GM06990 (cell line): ENCODE measurements around the gene PEPD.

Experiments
- DNase-seq: peaks from one replicate; pipeline ENCODE4 v3.0.0-alpha.2; 2011; ENCODE audit not compliant: insufficient read length; ENCODE audit errors: extremely low read depth
- H3K27me3 ChIP-seq: replicated peaks from 2 replicates; pipeline ENCODE4 v1.6.0; 2011; ENCODE audit warnings: low read length; ENCODE audit not compliant: control insufficient read depth, insufficient read depth
- H3K36me3 ChIP-seq: 2 replicates; pipeline ENCODE4 v1.5.1; 2011; ENCODE audit warnings: low read length; ENCODE audit not compliant: control insufficient read depth, insufficient read depth
- H3K4me3 ChIP-seq: replicated peaks from 2 replicates; pipeline ENCODE4 v1.5.1; 2011; ENCODE audit warnings: low read depth, mild to moderate bottlenecking, control low read depth, low read length
- TF ChIP-seq, protein P1 (sequence below): IDR thresholded peaks from 2 replicates; pipeline ENCODE4 v1.5.1; 2011; ENCODE audit warnings: low read length, control low read depth, mild to moderate bottlenecking, inconsistent platforms; ENCODE audit not compliant: insufficient read depth, poor library complexity, severe bottlenecking

PEPD gene

DNA sequence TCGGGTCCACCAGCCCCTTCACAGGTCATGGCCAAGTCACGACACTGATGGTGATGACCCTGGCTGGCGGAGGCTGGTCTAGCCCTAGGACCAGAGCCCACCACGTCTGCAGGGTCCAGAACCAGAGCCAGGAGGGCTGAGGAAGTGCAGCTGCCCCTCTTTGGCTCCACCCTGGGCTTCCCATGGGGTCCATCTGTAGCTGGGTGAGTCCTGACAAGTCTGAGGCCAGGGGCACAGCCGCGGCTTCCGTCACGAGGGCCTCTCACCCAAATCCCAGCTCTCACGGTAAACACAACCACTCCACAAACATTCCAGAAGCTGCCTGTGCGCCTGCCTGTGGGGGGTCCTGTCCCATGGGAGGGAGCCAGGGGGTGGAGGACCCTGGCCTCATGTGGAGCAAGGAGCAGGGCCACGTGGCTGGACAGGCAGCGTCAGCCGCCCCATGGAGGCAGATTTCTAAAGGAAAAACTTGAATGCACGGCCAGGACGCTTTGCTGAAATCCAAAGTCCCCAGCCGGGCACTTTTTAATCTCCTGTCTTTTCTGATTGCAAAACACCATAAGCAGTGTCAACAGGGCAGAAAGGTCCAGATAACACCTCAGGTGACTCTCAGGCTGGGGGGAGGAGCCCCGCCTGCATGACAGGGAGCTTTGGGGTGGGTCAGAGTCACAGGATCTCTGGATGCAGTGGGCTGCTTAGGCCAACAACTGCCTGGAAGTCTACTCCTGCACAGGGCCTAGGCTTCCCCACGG lies 118.2 kb downstream of the PEPD start:
- TF ChIP-seq, protein P1, sequence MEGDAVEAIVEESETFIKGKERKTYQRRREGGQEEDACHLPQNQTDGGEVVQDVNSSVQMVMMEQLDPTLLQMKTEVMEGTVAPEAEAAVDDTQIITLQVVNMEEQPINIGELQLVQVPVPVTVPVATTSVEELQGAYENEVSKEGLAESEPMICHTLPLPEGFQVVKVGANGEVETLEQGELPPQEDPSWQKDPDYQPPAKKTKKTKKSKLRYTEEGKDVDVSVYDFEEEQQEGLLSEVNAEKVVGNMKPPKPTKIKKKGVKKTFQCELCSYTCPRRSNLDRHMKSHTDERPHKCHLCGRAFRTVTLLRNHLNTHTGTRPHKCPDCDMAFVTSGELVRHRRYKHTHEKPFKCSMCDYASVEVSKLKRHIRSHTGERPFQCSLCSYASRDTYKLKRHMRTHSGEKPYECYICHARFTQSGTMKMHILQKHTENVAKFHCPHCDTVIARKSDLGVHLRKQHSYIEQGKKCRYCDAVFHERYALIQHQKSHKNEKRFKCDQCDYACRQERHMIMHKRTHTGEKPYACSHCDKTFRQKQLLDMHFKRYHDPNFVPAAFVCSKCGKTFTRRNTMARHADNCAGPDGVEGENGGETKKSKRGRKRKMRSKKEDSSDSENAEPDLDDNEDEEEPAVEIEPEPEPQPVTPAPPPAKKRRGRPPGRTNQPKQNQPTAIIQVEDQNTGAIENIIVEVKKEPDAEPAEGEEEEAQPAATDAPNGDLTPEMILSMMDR = no peak
- Histone ChIP-seq H3K36me3 (no peaks in the 10 kb centered on the region), H3K27me3 (no peaks in the 10 kb centered on the region), H3K4me3 (no peak overlapping the region)
- DNase-seq = no peak

DNA sequence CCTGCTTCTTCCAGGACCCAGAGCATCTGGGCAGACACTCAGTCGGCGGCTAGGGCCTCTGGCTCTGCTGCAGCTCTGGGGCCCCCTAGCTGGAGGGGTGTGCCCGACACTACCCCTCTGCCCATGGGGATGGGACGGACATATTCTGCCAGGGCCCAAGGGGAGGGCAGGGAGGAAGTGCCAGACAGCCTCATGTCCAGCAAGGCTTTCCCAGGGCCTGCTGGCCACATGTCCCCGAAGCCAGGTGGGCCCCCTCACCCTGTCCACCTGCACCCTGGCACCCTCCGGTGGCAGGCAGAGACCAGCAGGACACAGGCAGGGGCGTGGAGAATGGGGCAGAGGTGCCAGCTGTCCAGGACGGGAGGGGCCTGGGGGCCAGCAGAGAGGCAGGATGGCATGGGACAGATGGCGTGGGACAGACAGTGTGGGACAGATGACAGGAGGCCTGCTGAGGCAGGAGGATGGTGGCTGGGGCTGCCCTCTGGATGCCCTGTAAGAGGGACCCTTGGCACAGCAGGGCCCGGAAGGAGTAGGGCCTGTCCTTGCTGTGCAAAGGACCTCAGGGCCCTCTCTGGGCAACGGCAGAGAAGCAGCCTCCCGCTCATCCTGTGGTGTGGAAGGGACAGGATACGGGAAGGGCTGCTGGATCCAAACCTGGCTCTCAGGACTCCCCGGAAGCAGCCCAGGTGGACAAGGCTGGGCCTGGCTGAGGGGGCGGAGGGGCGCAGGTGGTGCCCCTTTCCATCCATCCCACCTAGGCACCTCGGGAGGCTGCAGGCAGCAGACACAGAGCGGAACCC lies 119.0 kb downstream of the PEPD start:
- Histone ChIP-seq H3K4me3 (no peak overlapping the region), H3K27me3 (no peaks in the 10 kb centered on the region), H3K36me3 (no peaks in the 10 kb centered on the region)
- DNase-seq = no peak
- TF ChIP-seq, protein P1 = no peak

DNA sequence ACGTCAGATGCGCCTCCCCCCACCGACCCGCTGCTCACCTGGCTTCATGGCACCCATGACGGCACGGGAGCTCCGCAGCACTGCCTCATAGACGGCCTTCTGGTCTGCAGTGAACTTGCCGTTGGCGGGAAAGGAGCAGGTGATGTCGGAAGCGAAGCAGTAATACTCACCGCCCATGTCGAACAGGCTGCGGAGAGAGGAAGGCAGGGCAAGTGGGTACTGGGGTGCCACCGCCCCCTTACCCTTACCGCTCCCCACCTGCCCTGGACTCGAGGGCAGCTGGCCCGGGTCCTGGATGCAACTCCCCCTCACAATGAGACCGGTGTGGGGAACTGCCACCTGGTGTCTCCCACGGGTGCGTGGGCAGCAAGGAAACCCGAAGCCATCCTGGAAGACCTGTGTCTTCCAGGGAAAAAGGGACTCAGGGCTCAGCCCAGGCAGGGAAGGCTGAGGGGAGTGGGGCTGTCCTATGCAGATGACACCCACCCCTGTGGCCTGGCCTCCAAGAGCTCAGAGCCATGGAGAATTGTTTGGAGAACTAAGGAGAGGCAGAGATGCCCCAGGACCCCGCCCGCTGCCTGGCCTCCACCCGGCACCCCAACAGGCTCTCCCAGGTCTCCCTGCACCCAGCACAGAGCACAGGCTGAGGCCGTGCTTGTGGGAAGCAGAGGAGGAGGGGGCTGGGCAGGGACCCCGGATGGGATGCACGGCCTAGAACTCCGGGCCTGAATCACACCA lies 119.7 kb downstream of the PEPD start:
- no peak for DNase-seq
- H3K27me3 ChIP-seq = no peaks in the 10 kb centered on the region
- TF ChIP-seq, protein P1 = no peak
- H3K36me3 ChIP-seq = no peaks in the 10 kb centered on the region
- no peak overlapping the region for H3K4me3 ChIP-seq

DNA sequence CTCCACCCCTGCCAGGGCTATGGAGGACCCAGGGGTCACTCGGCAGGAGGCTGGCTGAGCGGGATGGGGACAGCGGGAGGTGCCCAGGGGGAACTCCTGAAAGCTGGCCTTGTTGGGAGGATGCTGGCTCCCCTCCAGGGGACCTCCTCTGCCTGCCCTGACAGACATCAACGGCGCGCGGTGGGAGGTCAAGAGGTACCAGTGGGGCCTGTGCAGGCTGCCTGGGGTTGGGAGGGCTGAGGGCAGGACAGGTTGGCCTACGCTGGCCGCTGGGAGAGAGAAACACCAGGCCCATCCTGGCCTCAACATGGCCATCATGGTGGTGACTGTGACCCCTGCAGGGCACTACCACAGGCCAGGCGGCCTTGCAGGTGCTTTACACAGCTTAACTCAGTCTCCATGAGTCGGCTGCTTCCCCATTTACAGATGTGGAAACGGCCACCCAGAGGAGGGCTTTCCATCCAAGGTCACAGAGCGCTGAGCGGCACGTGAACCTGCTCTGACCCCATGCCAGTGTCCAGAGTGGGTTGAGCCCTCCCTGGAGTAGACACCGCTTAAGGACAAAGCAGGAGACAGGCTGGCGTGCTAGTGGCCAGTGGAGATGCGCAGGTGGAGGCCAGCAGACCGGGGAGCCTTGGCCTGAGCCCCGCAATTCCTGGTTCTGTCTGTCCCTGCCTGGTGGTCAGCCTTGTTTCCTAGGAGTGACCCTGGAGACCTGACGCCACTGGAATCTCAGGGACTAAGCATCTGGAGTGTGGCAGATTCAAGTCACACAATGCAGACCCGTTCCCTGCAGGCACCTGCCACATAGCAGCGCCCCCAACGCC lies 120.5 kb downstream of the PEPD start:
- H3K4me3 ChIP-seq = no peak overlapping the region
- no peak for DNase-seq
- no peaks in the 10 kb centered on the region for H3K27me3 ChIP-seq
- no peaks in the 10 kb centered on the region for H3K36me3 ChIP-seq
- TF ChIP-seq, protein P1 = no peak

DNA sequence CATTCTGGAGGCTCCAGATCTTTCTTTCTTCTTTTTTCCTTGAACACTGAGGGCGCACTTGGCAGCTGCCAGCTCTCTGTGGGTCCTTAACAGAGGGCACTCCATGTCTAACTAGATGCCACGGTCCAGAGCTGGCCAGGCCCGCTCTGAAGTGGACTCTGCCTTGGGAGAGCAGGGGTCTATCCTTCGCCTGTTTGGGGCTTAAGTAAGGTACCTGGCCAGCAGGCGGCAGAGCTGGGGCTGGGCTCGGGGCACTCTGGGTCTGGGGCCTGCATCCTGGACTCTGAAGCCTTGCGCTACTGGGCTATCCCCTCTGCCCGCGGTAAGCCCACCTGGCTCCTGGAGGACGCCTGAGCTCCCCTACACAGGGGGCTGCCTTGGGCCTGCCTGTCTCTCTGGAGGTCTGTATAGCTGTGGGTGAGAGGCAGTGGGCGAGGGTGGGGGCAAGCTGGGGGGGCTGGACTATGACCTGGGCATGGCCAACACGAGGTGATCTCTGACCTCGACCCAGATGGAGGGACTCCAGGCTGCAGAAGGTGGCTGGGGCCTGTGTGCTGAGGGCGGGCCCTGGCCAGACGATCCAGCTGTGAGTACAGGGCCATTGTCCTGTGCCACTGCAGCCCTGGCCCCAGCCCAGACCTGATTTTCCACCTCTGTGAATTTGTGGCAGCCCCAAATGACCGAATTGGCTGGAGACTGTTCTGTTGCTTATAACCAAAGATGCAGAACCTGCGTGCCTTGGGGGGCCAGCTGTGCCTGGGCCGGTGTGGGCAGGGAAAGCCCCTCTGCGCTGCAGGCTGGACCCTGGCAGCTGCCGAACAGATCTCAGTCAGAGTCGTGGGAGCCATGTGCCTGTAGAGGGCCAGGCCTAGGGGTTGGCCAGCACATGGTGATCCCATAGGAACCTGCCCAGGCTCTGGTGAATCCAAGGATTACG lies 121.6 kb downstream of the PEPD start:
- Histone ChIP-seq H3K36me3 (no peaks in the 10 kb centered on the region), H3K4me3 (no peak overlapping the region), H3K27me3 (no peaks in the 10 kb centered on the region)
- DNase-seq = no peak
- TF ChIP-seq, protein P1 = no peak
